Measurements from ENCODE around the gene MYO1F. TPM values are rescaled to one million over a fixed set of nuclear protein-coding genes. Genes with fewer than 3 reads are reported as not detected.

The MYO1F gene
- polyA plus RNA-seq, 1 donor (not counting 4 experiments of a cell fraction or from before 2014, with no cell fraction given), result 0.14 TPM

DNA sequence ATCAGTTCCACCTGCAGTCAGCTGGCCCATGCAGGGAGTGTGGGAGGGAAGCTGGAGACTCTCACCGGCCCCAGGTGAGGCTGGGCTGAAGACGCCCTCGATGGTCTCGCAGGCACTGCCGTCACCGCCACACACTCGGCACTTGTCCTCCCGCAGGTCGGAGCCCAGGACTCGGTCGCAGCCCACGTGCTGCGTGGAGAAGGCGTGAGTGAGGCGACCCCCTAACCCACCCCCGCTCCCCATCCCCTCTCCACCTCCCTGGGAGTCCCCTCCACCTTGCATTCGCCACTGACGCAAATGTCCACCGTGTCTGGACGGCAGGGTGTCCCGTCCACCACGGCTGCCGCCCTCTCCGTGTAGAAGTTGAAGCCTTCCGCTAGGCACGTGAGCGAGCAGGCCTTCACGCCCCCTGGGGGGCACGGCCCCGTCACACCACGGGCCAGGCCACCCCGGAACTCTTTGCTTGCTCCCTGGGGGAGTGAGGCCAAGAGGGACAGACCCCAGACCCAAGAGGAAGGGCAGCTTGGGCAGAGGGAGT is 12.0 kb upstream of the MYO1F start:
- Histone ChIP-seq H3K27ac (ENCODE audit: control insufficient read depth, insufficient read depth, low read length) (no peak overlapping the region), H3K4me1 (ENCODE audit: control insufficient read depth, extremely low read depth, insufficient read depth, low read length) (no peaks in the 10 kb centered on the region), H3K9me1 (ENCODE audit: control insufficient read depth, extremely low read depth, insufficient read depth, low read length) (no peaks in the 10 kb centered on the region), H4K20me1 (ENCODE audit: control insufficient read depth, extremely low read depth, insufficient read depth, low read length) (no peaks in the 10 kb centered on the region), H3K4me2 (ENCODE audit: control insufficient read depth, extremely low read depth, insufficient read depth, low read depth, low read length) (no peak overlapping the region), H3K36me3 (ENCODE audit: control insufficient read depth in 2 of 2, extremely low read depth in 1 of 2, insufficient read depth in 2 of 2, low read length in 2 of 2) (no peaks in the 10 kb centered on the region), H3K4me3 (ENCODE audit: control insufficient read depth in 2 of 3, extremely low read depth in 1 of 3, insufficient read depth in 2 of 3, low read depth in 1 of 3, low read length in 3 of 3) (no peak overlapping the region), H3K27me3 (ENCODE audit: control insufficient read depth, extremely low read depth, insufficient read depth, low read length) (peaks cover 6% of the 10 kb centered on the region), H3K9me3 (ENCODE audit: control insufficient read depth, low read depth, low read length) (peaks cover 5% of the 10 kb centered on the region), H3K9ac (ENCODE audit: control insufficient read depth, extremely low read depth, insufficient read depth, low read length) (no peak overlapping the region), H3K79me2 (ENCODE audit: control insufficient read depth, insufficient read depth, low read length) (no peaks in the 10 kb centered on the region), H2AFZ (ENCODE audit: control insufficient read depth, low read length) (no peak overlapping the region)
- DNase-seq (ENCODE audit: low read depth, low spot score) (no peak), FAIRE-seq (no peak)
- dilution Hi-C loops (cut with MboI; ENCODE audit: extremely low pct_ligation_motif_present, low sequenced_read_pairs), result no loop called here
- no peak for TF ChIP-seq EZH2 (IDR thresholded peaks at IDR 0.05; ENCODE audit: low read length)
- TF ChIP-seq, protein P1, sequence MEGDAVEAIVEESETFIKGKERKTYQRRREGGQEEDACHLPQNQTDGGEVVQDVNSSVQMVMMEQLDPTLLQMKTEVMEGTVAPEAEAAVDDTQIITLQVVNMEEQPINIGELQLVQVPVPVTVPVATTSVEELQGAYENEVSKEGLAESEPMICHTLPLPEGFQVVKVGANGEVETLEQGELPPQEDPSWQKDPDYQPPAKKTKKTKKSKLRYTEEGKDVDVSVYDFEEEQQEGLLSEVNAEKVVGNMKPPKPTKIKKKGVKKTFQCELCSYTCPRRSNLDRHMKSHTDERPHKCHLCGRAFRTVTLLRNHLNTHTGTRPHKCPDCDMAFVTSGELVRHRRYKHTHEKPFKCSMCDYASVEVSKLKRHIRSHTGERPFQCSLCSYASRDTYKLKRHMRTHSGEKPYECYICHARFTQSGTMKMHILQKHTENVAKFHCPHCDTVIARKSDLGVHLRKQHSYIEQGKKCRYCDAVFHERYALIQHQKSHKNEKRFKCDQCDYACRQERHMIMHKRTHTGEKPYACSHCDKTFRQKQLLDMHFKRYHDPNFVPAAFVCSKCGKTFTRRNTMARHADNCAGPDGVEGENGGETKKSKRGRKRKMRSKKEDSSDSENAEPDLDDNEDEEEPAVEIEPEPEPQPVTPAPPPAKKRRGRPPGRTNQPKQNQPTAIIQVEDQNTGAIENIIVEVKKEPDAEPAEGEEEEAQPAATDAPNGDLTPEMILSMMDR (optimal IDR thresholded peaks at IDR 0.05 in 1 of 3, IDR thresholded peaks at IDR 0.05 in 1 of 3, conservative IDR thresholded peaks at IDR 0.05 in 1 of 3; ENCODE audit: extremely low read depth in 1 of 3, insufficient read depth in 2 of 3, low read length in 3 of 3), result no peak

- no peaks in the 10 kb centered on the region for H3K9me1 ChIP-seq (ENCODE audit: control insufficient read depth, extremely low read depth, insufficient read depth, low read length)
- H3K4me1 ChIP-seq (ENCODE audit: control insufficient read depth, extremely low read depth, insufficient read depth, low read length), result no peaks in the 10 kb centered on the region
- no peak overlapping the region for H2AFZ ChIP-seq (ENCODE audit: control insufficient read depth, low read length)
- no peak overlapping the region for H3K4me3 ChIP-seq (ENCODE audit: control insufficient read depth in 2 of 3, extremely low read depth in 1 of 3, insufficient read depth in 2 of 3, low read depth in 1 of 3, low read length in 3 of 3)
- FAIRE-seq (no peak), DNase-seq (ENCODE audit: low read depth, low spot score) (no peak)
- TF ChIP-seq, protein P1 (optimal IDR thresholded peaks at IDR 0.05 in 1 of 3, IDR thresholded peaks at IDR 0.05 in 1 of 3, conservative IDR thresholded peaks at IDR 0.05 in 1 of 3; ENCODE audit: extremely low read depth in 1 of 3, insufficient read depth in 2 of 3, low read length in 3 of 3), result peak; percentile 47 to 73 (median 61)
- no peak for TF ChIP-seq EZH2 (IDR thresholded peaks at IDR 0.05; ENCODE audit: low read length)
- dilution Hi-C loops (cut with MboI; ENCODE audit: extremely low pct_ligation_motif_present, low sequenced_read_pairs), result no loop called here
- no peaks in the 10 kb centered on the region for H3K9me3 ChIP-seq (ENCODE audit: control insufficient read depth, low read depth, low read length)
- H3K36me3 ChIP-seq (ENCODE audit: control insufficient read depth in 2 of 2, extremely low read depth in 1 of 2, insufficient read depth in 2 of 2, low read length in 2 of 2), result no peaks in the 10 kb centered on the region
- H3K27ac ChIP-seq (ENCODE audit: control insufficient read depth, insufficient read depth, low read length), result no peak overlapping the region
- no peak overlapping the region for H3K9ac ChIP-seq (ENCODE audit: control insufficient read depth, extremely low read depth, insufficient read depth, low read length)
- no peaks in the 10 kb centered on the region for H4K20me1 ChIP-seq (ENCODE audit: control insufficient read depth, extremely low read depth, insufficient read depth, low read length)
- no peaks in the 10 kb centered on the region for H3K27me3 ChIP-seq (ENCODE audit: control insufficient read depth, extremely low read depth, insufficient read depth, low read length)
- no peak overlapping the region for H3K4me2 ChIP-seq (ENCODE audit: control insufficient read depth, extremely low read depth, insufficient read depth, low read depth, low read length)
- no peaks in the 10 kb centered on the region for H3K79me2 ChIP-seq (ENCODE audit: control insufficient read depth, insufficient read depth, low read length)
These were observed 8.9 kb upstream of the MYO1F start for GRCh38 chr19:8585894-8586750.
